Activated T-cell treated with anti-CD3 and anti-CD28 coated beads, Interleukin-2, amount 50 U/mL, for 4 hours (primary cell): ENCODE measurements around the gene PLVAP. TPM values are rescaled to one million over a fixed set of nuclear protein-coding genes. Genes with fewer than 3 reads are reported as not detected.
A peak's percentile ranks its signal among the peaks of the same experiment; 100 is the strongest.

Source experiments
- ATAC-seq, 2 donors: fragments of 200-7000 bp; cut with Tn5 transposase; one replicate each; pipeline ENCODE4 v1.10.0; 2021
- DNase-seq: peaks from one replicate; pipeline ENCODE4 v3.0.0-alpha.2; 2020
- H3K27me3 Mint-ChIP-seq: one replicate; pipeline ENCODE4 v1.8.0; 2021; ENCODE audit warnings: low read depth, mixed read lengths
- H3K36me3 Mint-ChIP-seq: one replicate; pipeline ENCODE4 v1.8.0; 2022; ENCODE audit warnings: mixed read lengths; ENCODE audit not compliant: insufficient read depth
- H3K4me1 Mint-ChIP-seq: one replicate; pipeline ENCODE4 v1.8.0; 2021; ENCODE audit warnings: low read depth, mixed read lengths
- H3K4me3 Mint-ChIP-seq: one replicate; pipeline ENCODE4 v1.8.0; 2021; ENCODE audit warnings: mild to moderate bottlenecking, moderate library complexity, mixed read lengths
- H3K9me3 Mint-ChIP-seq: one replicate; pipeline ENCODE4 v1.8.0; 2021; ENCODE audit warnings: mixed read lengths
- total RNA-seq, 3 donors: library from RNA; stranded (reverse); gene quantifications; one replicate each; pipeline ENCODE4 v1.2.1, GENCODE V29; 2021

PLVAP gene
- total RNA-seq, 3 donors from 2014 or later, result 0.18 TPM; not detected in 2

GRCh38 chr19:17319473-17320238, 57.5 kb downstream of the PLVAP start:
- Mint-ChIP-seq H3K36me3 (peaks cover 15% of the 10 kb centered on the region), H3K27me3 (no peaks in the 10 kb centered on the region), H3K4me1 (peaks cover 5% of the 10 kb centered on the region), H3K4me3 (no peak overlapping the region), H3K9me3 (no peaks in the 10 kb centered on the region)
- no peak for DNase-seq
- ATAC-seq, result no peak

- Mint-ChIP-seq H3K27me3 (no peaks in the 10 kb centered on the region), H3K4me3 (no peak overlapping the region), H3K9me3 (no peaks in the 10 kb centered on the region), H3K36me3 (peaks cover 15% of the 10 kb centered on the region), H3K4me1 (peaks cover 5% of the 10 kb centered on the region)
- ATAC-seq (no peak), DNase-seq (no peak)
These were observed 58.2 kb downstream of the PLVAP start for GRCh38 chr19:17318966-17319365.

GRCh38 chr19:17314007-17314593, 63.0 kb downstream of the PLVAP start:
- Mint-ChIP-seq H3K36me3 (peaks cover 15% of the 10 kb centered on the region), H3K4me3 (no peak overlapping the region), H3K9me3 (no peaks in the 10 kb centered on the region), H3K27me3 (no peaks in the 10 kb centered on the region), H3K4me1 (peaks cover 21% of the 10 kb centered on the region)
- ATAC-seq (no peak), DNase-seq (no peak)

GRCh38 chr19:17312189-17313113, 64.7 kb downstream of the PLVAP start:
- Mint-ChIP-seq H3K4me3 (no peak overlapping the region), H3K36me3 (peaks cover 15% of the 10 kb centered on the region), H3K9me3 (no peaks in the 10 kb centered on the region), H3K27me3 (no peaks in the 10 kb centered on the region), H3K4me1 (peaks cover 30% of the 10 kb centered on the region)
- DNase-seq, result no peak
- ATAC-seq, result no peak

- H3K9me3 Mint-ChIP-seq, result no peaks in the 10 kb centered on the region
- H3K36me3 Mint-ChIP-seq, result peaks cover 15% of the 10 kb centered on the region
- H3K4me3 Mint-ChIP-seq, result peak overlapping the region; percentile 66
- ATAC-seq (no peak), DNase-seq (no peak)
- peaks cover 30% of the 10 kb centered on the region for H3K4me1 Mint-ChIP-seq
- H3K27me3 Mint-ChIP-seq, result no peaks in the 10 kb centered on the region
These were observed 65.5 kb downstream of the PLVAP start for GRCh38 chr19:17311455-17312188.

- H3K9me3 Mint-ChIP-seq, result no peaks in the 10 kb centered on the region
These were observed 67.1 kb downstream of the PLVAP start for GRCh38 chr19:17309965-17310461.

GRCh38 chr19:17309198-17309964, 67.8 kb downstream of the PLVAP start, which contains the start of gene DDA1:
Gene DDA1 (plus strand): TSS chr19:17309563. CDS start chr19:17309655, 92 bp downstream.
- Mint-ChIP-seq H3K4me1 (peaks cover 39% of the 10 kb centered on the region), H3K36me3 (peaks cover 8% of the 10 kb centered on the region), H3K9me3 (no peaks in the 10 kb centered on the region), H3K27me3 (no peaks in the 10 kb centered on the region), H3K4me3 (peak within 1 kb of the TSS; percentile 97)
- peak; percentile 85 to 87 for ATAC-seq
- peak; percentile 98 for DNase-seq

More at GRCh38 chr19:17309965-17310461, 67.1 kb downstream of the PLVAP start:
- peak overlapping the region; percentile 97 for H3K4me3 Mint-ChIP-seq
- no peaks in the 10 kb centered on the region for H3K27me3 Mint-ChIP-seq
- DNase-seq (no peak), ATAC-seq (no peak)
- peaks cover 8% of the 10 kb centered on the region for H3K36me3 Mint-ChIP-seq
- peaks cover 35% of the 10 kb centered on the region for H3K4me1 Mint-ChIP-seq

GRCh38 chr19:17307876-17308377, 69.2 kb downstream of the PLVAP start:
- Mint-ChIP-seq H3K36me3 (peaks cover 8% of the 10 kb centered on the region), H3K27me3 (no peaks in the 10 kb centered on the region), H3K4me1 (peaks cover 45% of the 10 kb centered on the region), H3K4me3 (peak overlapping the region; percentile 89), H3K9me3 (no peaks in the 10 kb centered on the region)
- ATAC-seq, result no peak
- no peak for DNase-seq

- DNase-seq (no peak), ATAC-seq (no peak)
- H3K9me3 Mint-ChIP-seq, result no peaks in the 10 kb centered on the region
- H3K4me1 Mint-ChIP-seq, result peaks cover 45% of the 10 kb centered on the region
- H3K4me3 Mint-ChIP-seq, result peak overlapping the region; percentile 89
- no peaks in the 10 kb centered on the region for H3K27me3 Mint-ChIP-seq
- peaks cover 2% of the 10 kb centered on the region for H3K36me3 Mint-ChIP-seq
These were observed 70.8 kb downstream of the PLVAP start for GRCh38 chr19:17306285-17306714.

- DNase-seq (peak; percentile 89), ATAC-seq (peak; percentile 60 to 65)
- no peaks in the 10 kb centered on the region for H3K9me3 Mint-ChIP-seq
- no peaks in the 10 kb centered on the region for H3K36me3 Mint-ChIP-seq
- peaks cover 42% of the 10 kb centered on the region for H3K4me1 Mint-ChIP-seq
- no peaks in the 10 kb centered on the region for H3K27me3 Mint-ChIP-seq
- peak within 1 kb of the TSS; percentile 89 for H3K4me3 Mint-ChIP-seq
These were observed 71.4 kb downstream of the PLVAP start, which contains the start of gene MRPL34 for GRCh38 chr19:17305517-17306284. Gene MRPL34 (plus strand): TSS chr19:17305872. CDS start chr19:17305893, 21 bp downstream.

GRCh38 chr19:17305216-17305516, 72.0 kb downstream of the PLVAP start:
- ATAC-seq (no peak), DNase-seq (no peak)
- Mint-ChIP-seq H3K9me3 (no peaks in the 10 kb centered on the region), H3K27me3 (no peaks in the 10 kb centered on the region), H3K4me1 (peaks cover 36% of the 10 kb centered on the region), H3K4me3 (peak overlapping the region; percentile 89), H3K36me3 (no peaks in the 10 kb centered on the region)

GRCh38 chr19:17304386-17305215, 72.5 kb downstream of the PLVAP start:
- Mint-ChIP-seq H3K4me1 (peaks cover 34% of the 10 kb centered on the region), H3K9me3 (no peaks in the 10 kb centered on the region), H3K36me3 (no peaks in the 10 kb centered on the region), H3K27me3 (no peaks in the 10 kb centered on the region), H3K4me3 (peak overlapping the region; percentile 89)
- ATAC-seq (no peak), DNase-seq (no peak)
